Measurements from ENCODE around the gene CMIP.

The CMIP gene

DNA sequence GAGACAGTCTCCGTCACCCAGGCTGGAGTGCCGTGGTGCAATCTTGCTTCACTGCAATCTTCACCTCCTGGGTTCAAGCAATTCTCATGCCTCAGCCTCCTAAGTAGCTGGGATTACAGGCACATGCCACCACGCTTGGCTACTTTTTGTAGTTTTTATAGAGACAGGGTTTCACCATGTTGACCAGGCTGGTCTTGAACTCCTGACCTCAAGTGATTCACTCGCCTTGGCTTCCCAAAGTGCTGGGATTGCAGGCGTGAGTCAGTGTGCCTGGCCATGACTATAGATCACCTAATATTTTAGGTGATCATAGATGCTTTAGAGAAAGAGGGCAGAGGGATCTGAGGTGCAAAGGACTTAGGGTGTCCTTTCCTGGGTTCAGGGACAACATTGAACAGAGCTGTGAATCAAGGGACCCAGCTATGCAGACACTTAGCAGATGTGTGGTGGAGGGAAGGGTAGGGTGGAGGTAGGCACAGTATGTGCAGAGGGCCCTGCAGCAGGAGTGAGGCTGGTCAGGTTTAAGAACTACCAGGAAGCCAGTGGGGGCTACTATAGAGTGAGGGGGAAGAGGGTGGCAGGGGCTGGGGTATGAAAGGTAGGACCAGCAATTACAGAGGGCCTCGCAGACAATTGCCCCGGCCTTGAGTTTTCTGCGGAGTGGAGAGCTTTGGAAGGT is 116.5 kb downstream of the CMIP start:
- no peak for TF ChIP-seq CEBPB (IDR thresholded peaks at IDR 0.05)
- TF ChIP-seq RAD21 (IDR thresholded peaks at IDR 0.05; ENCODE audit: low read depth), result no peak
- TF ChIP-seq, protein P1, sequence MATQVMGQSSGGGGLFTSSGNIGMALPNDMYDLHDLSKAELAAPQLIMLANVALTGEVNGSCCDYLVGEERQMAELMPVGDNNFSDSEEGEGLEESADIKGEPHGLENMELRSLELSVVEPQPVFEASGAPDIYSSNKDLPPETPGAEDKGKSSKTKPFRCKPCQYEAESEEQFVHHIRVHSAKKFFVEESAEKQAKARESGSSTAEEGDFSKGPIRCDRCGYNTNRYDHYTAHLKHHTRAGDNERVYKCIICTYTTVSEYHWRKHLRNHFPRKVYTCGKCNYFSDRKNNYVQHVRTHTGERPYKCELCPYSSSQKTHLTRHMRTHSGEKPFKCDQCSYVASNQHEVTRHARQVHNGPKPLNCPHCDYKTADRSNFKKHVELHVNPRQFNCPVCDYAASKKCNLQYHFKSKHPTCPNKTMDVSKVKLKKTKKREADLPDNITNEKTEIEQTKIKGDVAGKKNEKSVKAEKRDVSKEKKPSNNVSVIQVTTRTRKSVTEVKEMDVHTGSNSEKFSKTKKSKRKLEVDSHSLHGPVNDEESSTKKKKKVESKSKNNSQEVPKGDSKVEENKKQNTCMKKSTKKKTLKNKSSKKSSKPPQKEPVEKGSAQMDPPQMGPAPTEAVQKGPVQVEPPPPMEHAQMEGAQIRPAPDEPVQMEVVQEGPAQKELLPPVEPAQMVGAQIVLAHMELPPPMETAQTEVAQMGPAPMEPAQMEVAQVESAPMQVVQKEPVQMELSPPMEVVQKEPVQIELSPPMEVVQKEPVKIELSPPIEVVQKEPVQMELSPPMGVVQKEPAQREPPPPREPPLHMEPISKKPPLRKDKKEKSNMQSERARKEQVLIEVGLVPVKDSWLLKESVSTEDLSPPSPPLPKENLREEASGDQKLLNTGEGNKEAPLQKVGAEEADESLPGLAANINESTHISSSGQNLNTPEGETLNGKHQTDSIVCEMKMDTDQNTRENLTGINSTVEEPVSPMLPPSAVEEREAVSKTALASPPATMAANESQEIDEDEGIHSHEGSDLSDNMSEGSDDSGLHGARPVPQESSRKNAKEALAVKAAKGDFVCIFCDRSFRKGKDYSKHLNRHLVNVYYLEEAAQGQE (IDR thresholded peaks at IDR 0.05; ENCODE audit: low read depth), result no peak
- no peak for TF ChIP-seq NFIC (IDR thresholded peaks at IDR 0.05)
- no peak for TF ChIP-seq YY1 (IDR thresholded peaks at IDR 0.05; ENCODE audit: low read depth)
- TF ChIP-seq, protein P2, sequence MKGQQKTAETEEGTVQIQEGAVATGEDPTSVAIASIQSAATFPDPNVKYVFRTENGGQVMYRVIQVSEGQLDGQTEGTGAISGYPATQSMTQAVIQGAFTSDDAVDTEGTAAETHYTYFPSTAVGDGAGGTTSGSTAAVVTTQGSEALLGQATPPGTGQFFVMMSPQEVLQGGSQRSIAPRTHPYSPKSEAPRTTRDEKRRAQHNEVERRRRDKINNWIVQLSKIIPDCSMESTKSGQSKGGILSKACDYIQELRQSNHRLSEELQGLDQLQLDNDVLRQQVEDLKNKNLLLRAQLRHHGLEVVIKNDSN (IDR thresholded peaks at IDR 0.05), result no peak
- TF ChIP-seq TEAD4 (IDR thresholded peaks at IDR 0.05), result no peak
- no peak for TF ChIP-seq FOXM1 (IDR thresholded peaks at IDR 0.05; ENCODE audit: borderline replicate concordance, low read depth)
- TF ChIP-seq TAF1 (IDR thresholded peaks at IDR 0.05; ENCODE audit: low read depth), result no peak
- no peak for TF ChIP-seq CREB1 (IDR thresholded peaks at IDR 0.05; ENCODE audit: low read depth)
- TF ChIP-seq TCF12 (IDR thresholded peaks at IDR 0.05; ENCODE audit: low read depth), result no peak
- no peak for TF ChIP-seq EGR1 (IDR thresholded peaks at IDR 0.05)
- no peak for TF ChIP-seq EP300 (IDR thresholded peaks at IDR 0.05; ENCODE audit: borderline replicate concordance)

DNA sequence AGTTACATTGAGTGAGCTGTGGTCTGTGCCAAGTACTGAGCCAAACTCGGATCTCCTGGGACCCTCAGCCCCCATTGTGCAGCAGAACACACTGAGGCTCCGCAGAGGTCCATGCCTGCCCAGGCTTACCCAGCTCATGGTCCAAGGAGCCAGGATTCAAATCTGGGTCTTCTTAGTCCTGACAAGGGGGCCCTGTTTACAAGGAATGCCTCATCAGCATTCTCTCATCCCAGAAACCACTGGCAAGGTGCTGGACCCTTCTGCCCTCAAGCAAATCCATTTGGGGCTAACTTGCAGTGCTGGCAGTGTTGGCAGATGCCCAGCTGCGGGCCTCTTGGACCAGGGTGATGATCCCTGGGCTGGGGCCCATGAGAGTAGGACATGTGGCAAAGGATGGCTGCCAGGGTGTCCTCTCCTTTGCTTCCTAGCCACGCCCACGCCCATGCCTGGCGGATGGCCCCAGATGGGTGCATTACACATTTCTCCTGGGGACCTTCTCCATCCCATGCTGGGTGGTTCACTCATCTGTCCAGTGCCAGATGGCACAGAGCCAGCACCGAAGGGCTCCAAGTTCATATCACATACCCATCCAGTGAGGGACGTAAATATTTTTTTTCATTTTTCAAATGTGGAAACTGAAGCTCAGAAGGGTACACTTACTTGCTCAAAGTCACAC is 117.7 kb downstream of the CMIP start:
- TF ChIP-seq ZBTB7A (IDR thresholded peaks at IDR 0.05; ENCODE audit: low read depth) (no peak), CREB1 (IDR thresholded peaks at IDR 0.05; ENCODE audit: low read depth) (no peak), YY1 (IDR thresholded peaks at IDR 0.05; ENCODE audit: low read depth) (no peak), EGR1 (IDR thresholded peaks at IDR 0.05) (no peak), RAD21 (IDR thresholded peaks at IDR 0.05; ENCODE audit: low read depth) (no peak)
- TF ChIP-seq, protein P3, sequence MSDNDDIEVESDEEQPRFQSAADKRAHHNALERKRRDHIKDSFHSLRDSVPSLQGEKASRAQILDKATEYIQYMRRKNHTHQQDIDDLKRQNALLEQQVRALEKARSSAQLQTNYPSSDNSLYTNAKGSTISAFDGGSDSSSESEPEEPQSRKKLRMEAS (IDR thresholded peaks at IDR 0.05), result no peak

DNA sequence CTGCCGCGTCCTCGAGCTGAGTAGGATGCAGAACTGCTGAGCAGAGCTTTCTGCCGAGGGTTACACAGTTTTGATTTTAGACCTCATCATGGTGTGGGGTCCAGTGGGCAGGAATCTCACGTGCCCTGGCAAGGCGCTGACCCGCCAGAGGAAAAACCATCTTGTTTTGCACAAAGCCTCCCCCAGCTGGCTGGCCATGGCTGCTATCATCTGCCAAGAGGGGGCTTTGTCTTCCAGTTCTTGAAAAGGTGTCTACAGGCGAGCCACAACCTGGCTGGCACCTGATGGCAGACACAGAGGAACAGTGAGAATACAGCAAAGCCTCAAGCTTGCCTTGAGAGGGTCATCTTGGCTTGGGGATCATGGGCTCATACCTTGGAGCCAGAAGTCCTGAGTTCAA is 118.3 kb downstream of the CMIP start:
- no peak for TF ChIP-seq TCF12 (IDR thresholded peaks at IDR 0.05; ENCODE audit: low read depth)
- TF ChIP-seq, protein P3 (IDR thresholded peaks at IDR 0.05), result no peak
- TF ChIP-seq ZBTB7A (IDR thresholded peaks at IDR 0.05; ENCODE audit: low read depth), result no peak
- TF ChIP-seq EGR1 (IDR thresholded peaks at IDR 0.05), result no peak
- TF ChIP-seq, protein P1 (IDR thresholded peaks at IDR 0.05; ENCODE audit: low read depth), result no peak
- no peak for TF ChIP-seq TAF1 (IDR thresholded peaks at IDR 0.05; ENCODE audit: low read depth)
- TF ChIP-seq, protein P2 (IDR thresholded peaks at IDR 0.05), result no peak
- TF ChIP-seq FOXM1 (IDR thresholded peaks at IDR 0.05; ENCODE audit: borderline replicate concordance, low read depth), result no peak
- TF ChIP-seq NFIC (IDR thresholded peaks at IDR 0.05), result no peak
- TF ChIP-seq CEBPB (IDR thresholded peaks at IDR 0.05), result no peak
- TF ChIP-seq EP300 (IDR thresholded peaks at IDR 0.05; ENCODE audit: borderline replicate concordance), result no peak
- TF ChIP-seq RAD21 (IDR thresholded peaks at IDR 0.05; ENCODE audit: low read depth), result no peak
- TF ChIP-seq TEAD4 (IDR thresholded peaks at IDR 0.05), result no peak

DNA sequence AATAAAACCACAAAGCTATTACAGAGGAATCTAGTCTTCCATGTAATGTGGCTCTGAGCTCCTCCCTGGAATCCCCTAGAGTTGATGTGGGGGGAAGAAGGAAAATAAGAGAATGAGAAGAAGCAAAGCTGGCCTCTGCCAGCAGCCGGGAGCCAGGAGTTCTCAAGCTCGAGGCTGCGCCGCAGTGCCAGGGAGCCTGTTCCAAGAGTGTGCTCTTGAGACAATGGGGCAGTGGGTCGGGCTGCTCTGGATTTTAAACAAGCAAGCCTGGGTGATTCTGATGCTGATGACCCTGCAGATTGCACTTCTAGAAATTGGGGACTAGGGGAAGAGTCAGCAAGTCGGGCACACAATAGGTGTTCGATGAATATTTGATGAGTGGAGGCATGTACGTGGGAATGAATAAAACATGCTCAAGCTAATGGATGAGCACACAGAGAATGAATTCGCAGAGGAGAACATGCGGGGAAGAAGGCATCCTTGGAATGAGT is 119.9 kb downstream of the CMIP start:
- TF ChIP-seq RAD21 (IDR thresholded peaks at IDR 0.05; ENCODE audit: low read depth) (no peak), EGR1 (IDR thresholded peaks at IDR 0.05) (no peak), CREB1 (IDR thresholded peaks at IDR 0.05; ENCODE audit: low read depth) (no peak), NFIC (IDR thresholded peaks at IDR 0.05) (no peak), CEBPB (IDR thresholded peaks at IDR 0.05) (no peak), EP300 (IDR thresholded peaks at IDR 0.05; ENCODE audit: borderline replicate concordance) (no peak), FOXM1 (IDR thresholded peaks at IDR 0.05; ENCODE audit: borderline replicate concordance, low read depth) (no peak), TAF1 (IDR thresholded peaks at IDR 0.05; ENCODE audit: low read depth) (no peak), TCF12 (IDR thresholded peaks at IDR 0.05; ENCODE audit: low read depth) (no peak), YY1 (IDR thresholded peaks at IDR 0.05; ENCODE audit: low read depth) (no peak), ZBTB7A (IDR thresholded peaks at IDR 0.05; ENCODE audit: low read depth) (no peak), TEAD4 (IDR thresholded peaks at IDR 0.05) (no peak)
- TF ChIP-seq, protein P1 (IDR thresholded peaks at IDR 0.05; ENCODE audit: low read depth), result no peak
- TF ChIP-seq, protein P2 (IDR thresholded peaks at IDR 0.05), result no peak
- TF ChIP-seq, protein P3 (IDR thresholded peaks at IDR 0.05), result no peak
